Peyer's patch (tissue), 4 donors: ENCODE results near the gene SPON1.

Source experiments
- POLR2A ChIP-seq, 2 donors: fragments of 450-650 bp; IDR thresholded peaks; one replicate each; pipeline ENCODE4 v1.5.1; 2017; ENCODE audit warnings: antibody characterized with exemption in 2 of 2, mild to moderate bottlenecking in 2 of 2, moderate library complexity in 2 of 2
- TF ChIP-seq, protein P1 (sequence below), 6 experiments: fragments of 450-650 bp in 4 of 6; fragments of 200-600 bp in 2 of 6; sonication (generic) in 1 of 6; IDR thresholded peaks; one replicate each; pipeline ENCODE4 v1.5.1; 2017 to 2019; ENCODE audit warnings: antibody characterized with exemption in 6 of 6, mild to moderate bottlenecking in 3 of 6, moderate library complexity in 1 of 6

GRCh38 chr11:14259878-14260277 lies 297.4 kb downstream of the SPON1 start:
- TF ChIP-seq, protein P1, sequence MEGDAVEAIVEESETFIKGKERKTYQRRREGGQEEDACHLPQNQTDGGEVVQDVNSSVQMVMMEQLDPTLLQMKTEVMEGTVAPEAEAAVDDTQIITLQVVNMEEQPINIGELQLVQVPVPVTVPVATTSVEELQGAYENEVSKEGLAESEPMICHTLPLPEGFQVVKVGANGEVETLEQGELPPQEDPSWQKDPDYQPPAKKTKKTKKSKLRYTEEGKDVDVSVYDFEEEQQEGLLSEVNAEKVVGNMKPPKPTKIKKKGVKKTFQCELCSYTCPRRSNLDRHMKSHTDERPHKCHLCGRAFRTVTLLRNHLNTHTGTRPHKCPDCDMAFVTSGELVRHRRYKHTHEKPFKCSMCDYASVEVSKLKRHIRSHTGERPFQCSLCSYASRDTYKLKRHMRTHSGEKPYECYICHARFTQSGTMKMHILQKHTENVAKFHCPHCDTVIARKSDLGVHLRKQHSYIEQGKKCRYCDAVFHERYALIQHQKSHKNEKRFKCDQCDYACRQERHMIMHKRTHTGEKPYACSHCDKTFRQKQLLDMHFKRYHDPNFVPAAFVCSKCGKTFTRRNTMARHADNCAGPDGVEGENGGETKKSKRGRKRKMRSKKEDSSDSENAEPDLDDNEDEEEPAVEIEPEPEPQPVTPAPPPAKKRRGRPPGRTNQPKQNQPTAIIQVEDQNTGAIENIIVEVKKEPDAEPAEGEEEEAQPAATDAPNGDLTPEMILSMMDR (IDR thresholded peaks at IDR 0.05): no peak
- no peak for TF ChIP-seq POLR2A (IDR thresholded peaks at IDR 0.05)
